ENCODE measurements around the gene AFF3. TPM values are rescaled to one million over a fixed set of nuclear protein-coding genes. Genes with fewer than 3 reads are reported as not detected.

AFF3 gene
- total RNA-seq, 3 donors from 2014 or later (not counting 1 experiment from before 2014, with no cell fraction given) = 4.6 to 9.6 (median 5.6) TPM

- Mint-ChIP-seq H3K27me3 (ENCODE audit: low read depth in 2 of 2) (no peaks in the 10 kb centered on the region), H3K4me1 (no peaks in the 10 kb centered on the region), H3K9me3 (no peaks in the 10 kb centered on the region), H3K36me3 (no peaks in the 10 kb centered on the region), H3K4me3 (no peak overlapping the region), H3K27ac (no peak overlapping the region)
- H3K27ac ChIP-seq (ENCODE audit: low read length) = no peak overlapping the region
- H3K27me3 ChIP-seq (ENCODE audit: control insufficient read depth, insufficient read depth, low read length) = no peaks in the 10 kb centered on the region
- ATAC-seq (no peak), DNase-seq (no peak)
- no peaks in the 10 kb centered on the region for H3K36me3 ChIP-seq (ENCODE audit: control insufficient read depth, insufficient read depth, low read length)
- intact Hi-C loops (cut with micrococcal nuclease) = no loop called here
- H3K4me1 ChIP-seq (ENCODE audit: control insufficient read depth, insufficient read depth, low read length) = peaks cover 5% of the 10 kb centered on the region
- H3K4me3 ChIP-seq (ENCODE audit: low read length) = no peak overlapping the region
- H3K9me3 ChIP-seq (ENCODE audit: control insufficient read depth, insufficient read depth, low read length) = no peaks in the 10 kb centered on the region
- no peak for TF ChIP-seq CTCF (IDR thresholded peaks at IDR 0.05)
- 92% methylated on average over 2 of the region's 4 CpGs for WGBS (ENCODE audit: insufficient coverage)
Measured at GRCh38 chr2:99860720-99861375, 281.5 kb downstream of the AFF3 start.

DNA sequence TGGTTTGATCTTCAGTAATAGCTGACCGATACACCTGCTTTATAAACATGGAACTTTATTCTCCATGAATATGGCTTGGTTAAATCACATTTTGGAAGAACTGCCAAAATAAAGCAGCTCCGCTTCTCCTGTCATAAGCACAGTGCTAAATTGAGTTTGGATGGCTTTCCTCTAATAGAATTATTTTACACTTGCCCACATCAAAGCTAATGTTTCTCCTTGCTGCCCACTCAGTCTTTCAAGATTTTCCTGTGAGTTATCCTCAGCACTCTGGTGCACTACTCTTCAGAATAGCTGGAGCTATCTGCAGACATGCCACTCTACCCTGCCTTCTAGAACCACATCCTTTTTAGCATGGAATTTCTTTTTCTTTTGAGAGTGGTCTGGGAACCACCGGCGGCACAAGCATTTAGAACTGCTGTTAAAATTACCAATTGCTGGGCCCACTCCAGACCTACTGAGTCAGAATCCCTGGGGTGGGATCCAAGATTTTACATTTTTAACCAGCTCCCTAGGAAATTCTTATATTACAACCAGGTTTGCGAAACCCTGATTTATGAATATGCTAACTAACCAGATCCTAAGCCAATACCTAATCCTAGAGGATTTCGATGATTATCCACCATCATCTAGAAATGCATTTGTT, 283.3 kb downstream of the AFF3 start:
- Mint-ChIP-seq H3K4me3 (no peak overlapping the region), H3K4me1 (no peaks in the 10 kb centered on the region), H3K27ac (no peak overlapping the region), H3K9me3 (no peaks in the 10 kb centered on the region), H3K27me3 (ENCODE audit: low read depth in 2 of 2) (no peaks in the 10 kb centered on the region), H3K36me3 (no peaks in the 10 kb centered on the region)
- Histone ChIP-seq H3K27ac (ENCODE audit: low read length) (no peak overlapping the region), H3K4me1 (ENCODE audit: control insufficient read depth, insufficient read depth, low read length) (peaks cover 5% of the 10 kb centered on the region), H3K9me3 (ENCODE audit: control insufficient read depth, insufficient read depth, low read length) (no peaks in the 10 kb centered on the region), H3K27me3 (ENCODE audit: control insufficient read depth, insufficient read depth, low read length) (no peaks in the 10 kb centered on the region), H3K4me3 (ENCODE audit: low read length) (no peak overlapping the region), H3K36me3 (ENCODE audit: control insufficient read depth, insufficient read depth, low read length) (no peaks in the 10 kb centered on the region)
- intact Hi-C loops (cut with micrococcal nuclease) = no loop called here
- WGBS (ENCODE audit: insufficient coverage) = 96% methylated on average over 6 of the region's 6 CpGs
- DNase-seq = no peak
- no peak for ATAC-seq
- TF ChIP-seq CTCF (IDR thresholded peaks at IDR 0.05) = no peak

DNA sequence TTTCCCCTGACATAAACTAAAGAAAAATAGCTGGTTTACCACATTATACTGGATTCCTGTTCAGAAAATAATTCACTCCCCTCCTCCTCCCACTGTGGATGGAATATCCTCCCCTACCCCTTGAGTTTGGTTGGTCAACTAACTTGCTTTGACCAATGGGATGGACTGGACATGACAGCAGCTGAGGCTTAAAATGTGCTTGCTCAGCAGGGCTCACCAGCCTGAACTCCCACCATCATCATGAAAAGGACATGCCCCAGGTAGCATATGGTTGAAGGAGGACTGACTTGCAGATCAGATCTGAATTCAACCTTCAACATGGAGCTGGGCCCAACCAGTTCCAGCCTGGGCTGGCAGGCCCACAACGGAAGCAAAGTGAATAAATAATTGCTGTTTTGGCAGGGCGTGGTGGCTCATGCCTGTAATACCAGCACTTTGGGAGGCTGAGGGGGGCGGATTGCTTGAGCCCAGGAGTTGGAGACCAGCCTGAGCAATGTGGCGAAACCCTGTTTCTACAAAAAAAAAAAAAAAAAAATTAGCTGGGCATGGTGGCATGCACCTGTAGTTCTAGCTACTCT, 284.4 kb downstream of the AFF3 start:
- intact Hi-C loops (cut with micrococcal nuclease) = no loop called here
- Mint-ChIP-seq H3K27ac (no peak overlapping the region), H3K9me3 (no peaks in the 10 kb centered on the region), H3K27me3 (ENCODE audit: low read depth in 2 of 2) (no peaks in the 10 kb centered on the region), H3K4me1 (no peaks in the 10 kb centered on the region), H3K36me3 (no peaks in the 10 kb centered on the region), H3K4me3 (no peak overlapping the region)
- H3K9me3 ChIP-seq (ENCODE audit: control insufficient read depth, insufficient read depth, low read length) = no peaks in the 10 kb centered on the region
- no peak for DNase-seq
- 97% methylated on average over 4 of the region's 4 CpGs for WGBS (ENCODE audit: insufficient coverage)
- H3K4me1 ChIP-seq (ENCODE audit: control insufficient read depth, insufficient read depth, low read length) = peaks cover 5% of the 10 kb centered on the region
- H3K27ac ChIP-seq (ENCODE audit: low read length) = no peak overlapping the region
- no peaks in the 10 kb centered on the region for H3K27me3 ChIP-seq (ENCODE audit: control insufficient read depth, insufficient read depth, low read length)
- no peaks in the 10 kb centered on the region for H3K36me3 ChIP-seq (ENCODE audit: control insufficient read depth, insufficient read depth, low read length)
- no peak overlapping the region for H3K4me3 ChIP-seq (ENCODE audit: low read length)
- no peak for TF ChIP-seq CTCF (IDR thresholded peaks at IDR 0.05)
- ATAC-seq = no peak

All from natural killer cell (primary cell).